Mesenchymal stem cell (in vitro differentiated cells and primary cell): ENCODE results near the gene C1orf116.

Experiments
- DNase-seq: peaks from one replicate; pipeline ENCODE4 v3.0.0-alpha.2; 2013
- H2AFZ ChIP-seq: one replicate; pipeline ENCODE4 v1.6.1; 2013; ENCODE audit warnings: low read depth, mild to moderate bottlenecking, control low read depth, inconsistent platforms, low read length, moderate library complexity
- H2AK5ac ChIP-seq: 2 replicates; pipeline ENCODE4 v1.6.1; 2013; ENCODE audit warnings: low read length, moderate library complexity, mild to moderate bottlenecking, inconsistent platforms; ENCODE audit not compliant: severe bottlenecking
- H2BK120ac ChIP-seq: one replicate; pipeline ENCODE4 v1.6.1; 2013; ENCODE audit warnings: low read depth, mild to moderate bottlenecking, inconsistent platforms, low read length, moderate library complexity
- H2BK12ac ChIP-seq, 2 experiments: one replicate each; pipeline ENCODE4 v1.6.1; 2013; ENCODE audit warnings: inconsistent platforms in 2 of 2, low read length in 2 of 2, mild to moderate bottlenecking in 2 of 2, moderate library complexity in 2 of 2, control low read depth in 1 of 2
- H2BK15ac ChIP-seq: one replicate; pipeline ENCODE4 v1.6.1; 2013; ENCODE audit warnings: mild to moderate bottlenecking, low read depth, inconsistent platforms; ENCODE audit not compliant: poor library complexity, severe bottlenecking
- H2BK5ac ChIP-seq: 2 replicates; pipeline ENCODE4 v1.6.1; 2013; ENCODE audit warnings: low read depth, mild to moderate bottlenecking, low read length, control low read depth, inconsistent platforms; ENCODE audit not compliant: poor library complexity, severe bottlenecking
- H3K14ac ChIP-seq, 2 experiments: one replicate each; pipeline ENCODE4 v1.6.1; 2013; ENCODE audit warnings: inconsistent platforms in 2 of 2, low read length in 2 of 2, control low read depth in 1 of 2, mild to moderate bottlenecking in 1 of 2, moderate library complexity in 1 of 2
- H3K18ac ChIP-seq, 2 experiments: one replicate each; pipeline ENCODE4 v1.6.1; 2013; ENCODE audit warnings: inconsistent platforms in 2 of 2, low read length in 2 of 2, control low read depth in 1 of 2, low read depth in 1 of 2, mild to moderate bottlenecking in 1 of 2
- H3K23ac ChIP-seq, 2 experiments: one replicate each; pipeline ENCODE4 v1.6.1; 2013; ENCODE audit warnings: inconsistent platforms in 2 of 2, low read length in 2 of 2, mild to moderate bottlenecking in 2 of 2, moderate library complexity in 2 of 2, control low read depth in 1 of 2
- H3K27ac ChIP-seq: 2 replicates; pipeline ENCODE4 v1.5.1; 2013; ENCODE audit warnings: mild to moderate bottlenecking, moderate library complexity, low read length, control low read depth, inconsistent platforms; ENCODE audit not compliant: poor library complexity, severe bottlenecking
- H3K27me3 ChIP-seq, 2 experiments: 2 replicates each; pipeline versions ENCODE4 v1.6.1 to v1.7.0; 2013; ENCODE audit warnings: low read length in 2 of 2, mild to moderate bottlenecking in 2 of 2, moderate library complexity in 2 of 2, control low read depth in 1 of 2, inconsistent platforms in 1 of 2; ENCODE audit not compliant: control insufficient read depth in 1 of 2, insufficient read depth in 1 of 2
- H3K36me3 ChIP-seq, 2 experiments: 2 replicates each; pipeline versions ENCODE4 v1.6.1 to v1.7.0; 2013; ENCODE audit warnings: low read length in 2 of 2, control low read depth in 1 of 2, inconsistent platforms in 1 of 2, low read depth in 1 of 2, mild to moderate bottlenecking in 1 of 2; ENCODE audit not compliant: insufficient read depth in 2 of 2, control insufficient read depth in 1 of 2
- H3K4ac ChIP-seq, 2 experiments: one replicate each; pipeline ENCODE4 v1.6.1; 2013; ENCODE audit warnings: inconsistent platforms in 2 of 2, low read length in 2 of 2, mild to moderate bottlenecking in 2 of 2, moderate library complexity in 2 of 2, control low read depth in 1 of 2, low read depth in 1 of 2
- H3K4me1 ChIP-seq: 2 replicates; pipeline ENCODE4 v1.6.1; 2013; ENCODE audit warnings: low read depth, low read length, control low read depth; ENCODE audit not compliant: control insufficient read depth, insufficient read depth
- H3K4me2 ChIP-seq: 2 replicates; pipeline ENCODE4 v1.6.1; 2013; ENCODE audit warnings: low read length, mild to moderate bottlenecking, inconsistent platforms; ENCODE audit not compliant: poor library complexity, severe bottlenecking
- H3K4me3 ChIP-seq, 2 experiments: 2 replicates each; pipeline versions ENCODE4 v1.5.1 to v1.7.0; 2013; ENCODE audit warnings: low read length in 2 of 2, mild to moderate bottlenecking in 2 of 2, control low read depth in 1 of 2, low read depth in 1 of 2; ENCODE audit not compliant: insufficient read depth in 1 of 2
- H3K79me1 ChIP-seq: replicated peaks from 2 replicates; pipeline ENCODE4 v1.6.1; 2013; ENCODE audit warnings: mild to moderate bottlenecking, control low read depth, low read length, inconsistent platforms; ENCODE audit not compliant: poor library complexity, severe bottlenecking
- H3K9ac ChIP-seq: 2 replicates; pipeline ENCODE4 v1.7.0; 2013; ENCODE audit warnings: mild to moderate bottlenecking, low read length, moderate library complexity
- H3K9me3 ChIP-seq: 2 replicates; pipeline ENCODE4 v1.7.0; 2013; ENCODE audit warnings: mild to moderate bottlenecking, low read length; ENCODE audit not compliant: control insufficient read depth
- H4K8ac ChIP-seq: one replicate; pipeline ENCODE4 v1.6.1; 2013; ENCODE audit warnings: inconsistent platforms, mild to moderate bottlenecking, low read length, moderate library complexity
- H4K91ac ChIP-seq: one replicate; pipeline ENCODE4 v1.6.1; 2013; ENCODE audit warnings: mild to moderate bottlenecking, low read length, inconsistent platforms
- WGBS: methylation state at CpG from one replicate; pipeline ENCODE4 v1.1.7; 2013; ENCODE audit warnings: mixed read lengths; 5-methylcytosine and 5-hydroxymethylcytosine counted together

The C1orf116 gene

DNA sequence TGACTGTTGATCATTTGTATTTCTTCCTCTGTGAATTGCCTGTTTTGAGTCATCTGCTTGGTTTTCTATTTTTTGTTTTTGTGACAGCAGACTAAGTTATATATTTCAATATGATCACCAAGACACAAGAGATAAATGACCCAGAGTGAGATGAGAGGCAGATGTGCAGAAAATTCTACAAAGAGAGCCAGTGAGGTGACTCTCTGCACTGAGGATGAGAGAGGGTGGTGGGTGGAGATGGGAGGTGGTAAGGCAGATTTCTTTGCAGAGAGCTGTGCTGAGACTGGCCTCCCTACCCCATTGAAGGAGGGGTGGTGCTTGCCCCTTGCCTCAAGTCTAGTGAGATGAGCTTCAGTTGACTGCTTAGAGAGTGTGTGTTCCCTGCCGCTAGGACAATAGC is 44.7 kb downstream of the C1orf116 start:
- no peak overlapping the region for H2BK15ac ChIP-seq
- H2AK5ac ChIP-seq: no peak overlapping the region
- peaks cover 29 to 55% of the 10 kb centered on the region in 2 experiments for H3K27me3 ChIP-seq
- WGBS: 100% methylated on average over 1 of the region's 1 CpG
- H3K18ac ChIP-seq: no peak overlapping the region
- peak overlapping the region in 1 of 2 experiments; percentile 14 for H3K23ac ChIP-seq
- no peak overlapping the region for H3K27ac ChIP-seq
- no peak overlapping the region for H2BK5ac ChIP-seq
- DNase-seq: no peak
- H4K8ac ChIP-seq: no peak overlapping the region
- H3K4ac ChIP-seq: no peak overlapping the region
- H3K9ac ChIP-seq: no peak overlapping the region
- no peak overlapping the region for H3K4me2 ChIP-seq
- no peaks in the 10 kb centered on the region for H3K36me3 ChIP-seq
- no peak overlapping the region for H4K91ac ChIP-seq
- H3K14ac ChIP-seq: no peak overlapping the region
- no peak overlapping the region for H2BK120ac ChIP-seq
- H2BK12ac ChIP-seq: no peak overlapping the region
- H3K9me3 ChIP-seq: no peaks in the 10 kb centered on the region
- H3K4me3 ChIP-seq: no peak overlapping the region
- peaks cover 3% of the 10 kb centered on the region for H3K4me1 ChIP-seq
- no peaks in the 10 kb centered on the region for H3K79me1 ChIP-seq
- no peak overlapping the region for H2AFZ ChIP-seq

DNA sequence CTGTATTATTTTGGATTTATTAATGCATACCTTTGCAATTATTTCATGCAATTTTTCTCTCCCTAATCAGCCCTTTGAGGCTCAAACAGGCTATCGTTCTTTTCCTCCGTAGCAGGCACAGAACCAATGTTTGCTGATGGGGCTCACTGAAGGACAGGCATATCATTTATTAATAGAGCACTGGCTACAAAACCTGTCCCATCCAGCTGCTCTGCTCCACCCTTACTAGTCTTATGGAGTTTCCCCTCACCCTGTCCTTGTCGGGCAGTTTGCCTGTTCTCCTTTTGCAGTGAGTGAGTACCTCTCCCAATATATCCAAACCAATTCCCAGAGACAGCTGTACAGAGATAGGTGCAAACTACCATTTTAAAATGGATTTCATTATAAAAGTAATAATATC is 45.7 kb downstream of the C1orf116 start:
- Histone ChIP-seq H3K4me1 (peaks cover 1% of the 10 kb centered on the region), H3K14ac (no peak overlapping the region), H4K8ac (no peak overlapping the region), H3K18ac (no peak overlapping the region), H4K91ac (no peak overlapping the region), H3K27ac (no peak overlapping the region), H2AK5ac (no peak overlapping the region), H3K4me2 (no peak overlapping the region), H3K9me3 (no peaks in the 10 kb centered on the region), H3K9ac (no peak overlapping the region), H2BK15ac (no peak overlapping the region), H3K23ac (no peak overlapping the region), H2BK5ac (no peak overlapping the region), H2AFZ (no peak overlapping the region), H2BK120ac (no peak overlapping the region), H3K4ac (no peak overlapping the region), H2BK12ac (no peak overlapping the region), H3K27me3 (peaks cover 29 to 54% of the 10 kb centered on the region in 2 experiments), H3K4me3 (no peak overlapping the region), H3K79me1 (no peaks in the 10 kb centered on the region), H3K36me3 (no peaks in the 10 kb centered on the region)
- DNase-seq: no peak
- 93% methylated on average over 3 of the region's 3 CpGs for WGBS

DNA sequence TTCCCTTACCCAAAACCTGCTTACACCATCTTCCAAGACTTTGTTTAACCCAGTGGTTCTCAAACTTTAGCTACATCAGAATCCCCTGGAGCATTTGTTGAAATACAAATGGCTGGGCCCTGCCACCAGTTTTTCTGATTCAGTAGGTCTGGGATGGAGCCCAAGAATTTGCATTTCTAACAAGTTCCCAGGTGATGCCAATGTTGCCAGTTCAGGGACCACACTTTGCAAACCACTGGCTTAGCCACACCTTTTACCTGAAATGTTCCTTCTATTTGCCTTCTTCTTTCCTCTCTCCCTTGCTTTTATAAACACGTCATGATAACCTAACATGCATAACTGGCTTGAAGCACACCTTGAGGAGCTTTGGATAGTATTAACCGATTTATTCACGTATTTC is 46.2 kb downstream of the C1orf116 start:
- H3K4ac ChIP-seq: no peak overlapping the region
- no peak overlapping the region for H2AK5ac ChIP-seq
- H2BK15ac ChIP-seq: no peak overlapping the region
- H3K4me3 ChIP-seq: no peak overlapping the region
- no peaks in the 10 kb centered on the region for H3K79me1 ChIP-seq
- no peak overlapping the region for H4K91ac ChIP-seq
- H3K27ac ChIP-seq: no peak overlapping the region
- no peaks in the 10 kb centered on the region for H3K9me3 ChIP-seq
- peaks cover 1% of the 10 kb centered on the region for H3K4me1 ChIP-seq
- H2AFZ ChIP-seq: no peak overlapping the region
- no peak for DNase-seq
- peaks cover 31 to 54% of the 10 kb centered on the region in 2 experiments for H3K27me3 ChIP-seq
- H2BK12ac ChIP-seq: no peak overlapping the region
- no peak overlapping the region for H3K4me2 ChIP-seq
- no peak overlapping the region for H3K14ac ChIP-seq
- H3K18ac ChIP-seq: no peak overlapping the region
- no peak overlapping the region for H3K23ac ChIP-seq
- H2BK5ac ChIP-seq: no peak overlapping the region
- H3K9ac ChIP-seq: no peak overlapping the region
- H4K8ac ChIP-seq: no peak overlapping the region
- 84% methylated on average over 3 of the region's 3 CpGs for WGBS
- no peaks in the 10 kb centered on the region for H3K36me3 ChIP-seq
- no peak overlapping the region for H2BK120ac ChIP-seq

DNA sequence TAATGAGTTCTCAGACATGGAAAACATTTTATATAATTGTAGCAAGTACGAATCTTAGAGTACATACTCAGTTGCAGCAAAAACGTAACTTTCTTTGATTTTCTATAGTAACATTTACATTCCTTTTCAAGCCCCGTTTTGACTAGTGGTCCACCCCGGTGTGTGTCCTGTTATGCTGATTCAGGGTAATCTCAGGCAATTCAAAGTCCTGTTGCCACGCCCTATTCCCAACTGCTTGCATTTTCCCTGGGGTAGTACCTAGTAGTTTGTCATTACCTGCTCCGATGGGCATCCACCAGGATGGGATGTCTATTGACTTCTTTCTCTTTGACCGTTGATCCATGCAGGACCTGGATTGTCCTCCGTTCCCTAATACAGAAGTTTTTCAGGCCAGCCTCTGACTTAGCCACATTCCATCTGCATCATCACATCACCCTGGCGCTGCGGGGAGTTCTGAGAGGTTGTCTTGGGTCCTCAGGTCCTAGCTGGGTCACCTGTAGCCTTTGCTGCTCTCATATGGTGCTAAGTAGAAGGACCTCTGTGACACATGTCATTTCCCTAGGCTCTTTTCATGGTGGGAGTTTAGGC is 47.3 kb downstream of the C1orf116 start:
- no peak overlapping the region for H3K27ac ChIP-seq
- H3K27me3 ChIP-seq: peaks cover 38 to 56% of the 10 kb centered on the region in 2 experiments
- H3K4ac ChIP-seq: no peak overlapping the region
- H2BK12ac ChIP-seq: no peak overlapping the region
- no peak overlapping the region for H2AFZ ChIP-seq
- no peaks in the 10 kb centered on the region for H3K79me1 ChIP-seq
- 34% methylated on average over 9 of the region's 10 CpGs for WGBS
- no peak overlapping the region for H3K18ac ChIP-seq
- no peak overlapping the region for H2BK15ac ChIP-seq
- no peak overlapping the region for H2BK5ac ChIP-seq
- H3K9ac ChIP-seq: no peak overlapping the region
- no peaks in the 10 kb centered on the region for H3K36me3 ChIP-seq
- H3K23ac ChIP-seq: peak overlapping the region in 1 of 2 experiments; percentile 59
- no peak overlapping the region for H4K91ac ChIP-seq
- H3K4me1 ChIP-seq: no peaks in the 10 kb centered on the region
- no peak overlapping the region for H3K4me3 ChIP-seq
- no peak overlapping the region for H3K4me2 ChIP-seq
- no peak overlapping the region for H3K14ac ChIP-seq
- no peak for DNase-seq
- no peaks in the 10 kb centered on the region for H3K9me3 ChIP-seq
- H2AK5ac ChIP-seq: no peak overlapping the region
- no peak overlapping the region for H2BK120ac ChIP-seq
- no peak overlapping the region for H4K8ac ChIP-seq
